Measurements from ENCODE around the gene ADGRL3.

ADGRL3 gene

GRCh38 chr4:61678297-61678696 is 478.2 kb downstream of the ADGRL3 start:
- TF ChIP-seq, protein P1, sequence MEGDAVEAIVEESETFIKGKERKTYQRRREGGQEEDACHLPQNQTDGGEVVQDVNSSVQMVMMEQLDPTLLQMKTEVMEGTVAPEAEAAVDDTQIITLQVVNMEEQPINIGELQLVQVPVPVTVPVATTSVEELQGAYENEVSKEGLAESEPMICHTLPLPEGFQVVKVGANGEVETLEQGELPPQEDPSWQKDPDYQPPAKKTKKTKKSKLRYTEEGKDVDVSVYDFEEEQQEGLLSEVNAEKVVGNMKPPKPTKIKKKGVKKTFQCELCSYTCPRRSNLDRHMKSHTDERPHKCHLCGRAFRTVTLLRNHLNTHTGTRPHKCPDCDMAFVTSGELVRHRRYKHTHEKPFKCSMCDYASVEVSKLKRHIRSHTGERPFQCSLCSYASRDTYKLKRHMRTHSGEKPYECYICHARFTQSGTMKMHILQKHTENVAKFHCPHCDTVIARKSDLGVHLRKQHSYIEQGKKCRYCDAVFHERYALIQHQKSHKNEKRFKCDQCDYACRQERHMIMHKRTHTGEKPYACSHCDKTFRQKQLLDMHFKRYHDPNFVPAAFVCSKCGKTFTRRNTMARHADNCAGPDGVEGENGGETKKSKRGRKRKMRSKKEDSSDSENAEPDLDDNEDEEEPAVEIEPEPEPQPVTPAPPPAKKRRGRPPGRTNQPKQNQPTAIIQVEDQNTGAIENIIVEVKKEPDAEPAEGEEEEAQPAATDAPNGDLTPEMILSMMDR (IDR thresholded peaks at IDR 0.05; ENCODE audit: low read depth, low read length, missing control alignments) = no peak
- DNase-seq (ENCODE audit: extremely low read depth, low read depth) = no peak
- no peak overlapping the region for H3K4me3 ChIP-seq (replicated peaks; ENCODE audit: low read depth, low read length)

- no peak overlapping the region for H3K4me3 ChIP-seq (replicated peaks; ENCODE audit: low read depth, low read length)
- TF ChIP-seq, protein P1 (IDR thresholded peaks at IDR 0.05; ENCODE audit: low read depth, low read length, missing control alignments) = no peak
- no peak for DNase-seq (ENCODE audit: extremely low read depth, low read depth)
These were observed 493.4 kb downstream of the ADGRL3 start for GRCh38 chr4:61693520-61693919.

GRCh38 chr4:61714387-61714911 is 514.3 kb downstream of the ADGRL3 start:
- TF ChIP-seq, protein P1 (IDR thresholded peaks at IDR 0.05; ENCODE audit: low read depth, low read length, missing control alignments) = no peak
- H3K4me3 ChIP-seq (replicated peaks; ENCODE audit: low read depth, low read length) = no peak overlapping the region
- DNase-seq (ENCODE audit: extremely low read depth, low read depth) = no peak

DNA sequence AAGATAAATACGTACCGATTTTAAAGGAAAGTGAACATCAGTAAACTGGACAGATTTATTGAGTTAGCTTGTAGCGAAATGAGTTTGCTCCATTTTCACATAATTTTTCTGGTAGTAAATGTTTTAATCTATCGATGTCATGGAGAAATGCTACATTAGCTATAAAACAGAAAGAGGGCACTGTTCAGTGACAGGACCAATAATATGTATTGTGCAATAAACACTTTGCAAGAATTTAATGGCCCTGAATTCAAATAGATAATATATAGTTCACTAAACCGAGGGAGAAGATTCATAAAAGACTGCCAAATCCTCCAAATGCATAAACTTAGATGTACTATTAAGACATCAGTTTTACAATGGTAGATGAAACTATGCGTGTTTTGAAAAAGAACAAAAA is 516.3 kb downstream of the ADGRL3 start:
- TF ChIP-seq, protein P1 (IDR thresholded peaks at IDR 0.05; ENCODE audit: low read depth, low read length, missing control alignments) = no peak
- no peak overlapping the region for H3K4me3 ChIP-seq (replicated peaks; ENCODE audit: low read depth, low read length)
- no peak for DNase-seq (ENCODE audit: extremely low read depth, low read depth)

- TF ChIP-seq, protein P1 (IDR thresholded peaks at IDR 0.05; ENCODE audit: low read depth, low read length, missing control alignments) = no peak
- no peak overlapping the region for H3K4me3 ChIP-seq (replicated peaks; ENCODE audit: low read depth, low read length)
- DNase-seq (ENCODE audit: extremely low read depth, low read depth) = no peak
These were observed 523.4 kb downstream of the ADGRL3 start for GRCh38 chr4:61723492-61723891.

- no peak overlapping the region for H3K4me3 ChIP-seq (replicated peaks; ENCODE audit: low read depth, low read length)
- TF ChIP-seq, protein P1 (IDR thresholded peaks at IDR 0.05; ENCODE audit: low read depth, low read length, missing control alignments) = no peak
- no peak for DNase-seq (ENCODE audit: extremely low read depth, low read depth)
These were observed 527.2 kb downstream of the ADGRL3 start for GRCh38 chr4:61727286-61727685.

- TF ChIP-seq, protein P1 (IDR thresholded peaks at IDR 0.05; ENCODE audit: low read depth, low read length, missing control alignments) = no peak
- H3K4me3 ChIP-seq (replicated peaks; ENCODE audit: low read depth, low read length) = no peak overlapping the region
- no peak for DNase-seq (ENCODE audit: extremely low read depth, low read depth)
These were observed 534.3 kb downstream of the ADGRL3 start for GRCh38 chr4:61734409-61734808.
